ENCODE results near the gene RBMS2.
"Not testable (repeated sequence)": the region's sequence is repeated elsewhere in the genome, so short reads cannot be mapped to it uniquely, and the experiment has no call there.

Gene RBMS2

DNA sequence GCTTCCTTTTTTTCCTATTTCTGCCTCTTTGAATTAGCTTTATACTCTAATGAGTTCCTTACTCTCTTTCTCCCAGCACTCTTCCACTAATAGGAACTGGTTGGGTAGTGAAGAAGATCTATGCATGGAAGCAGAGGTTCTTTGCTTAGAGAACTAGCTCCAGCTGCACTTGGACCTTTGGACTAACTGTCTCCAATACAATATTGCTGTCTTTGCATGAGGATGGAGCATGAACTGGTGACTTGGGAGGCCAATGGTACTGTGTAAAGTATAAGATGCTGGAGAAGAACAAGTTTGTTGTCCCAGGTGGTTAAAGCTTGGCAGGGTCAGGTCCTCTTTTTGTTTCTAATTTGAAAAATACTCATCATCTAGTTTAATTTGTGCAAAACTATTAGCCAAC, 31.3 kb upstream of the RBMS2 start:
- no peak for DNase-seq (ENCODE audit: low read depth)
- no peak for TF ChIP-seq MYC (IDR thresholded peaks at IDR 0.05; ENCODE audit: low read depth, low read length)
- TF ChIP-seq, protein P1, sequence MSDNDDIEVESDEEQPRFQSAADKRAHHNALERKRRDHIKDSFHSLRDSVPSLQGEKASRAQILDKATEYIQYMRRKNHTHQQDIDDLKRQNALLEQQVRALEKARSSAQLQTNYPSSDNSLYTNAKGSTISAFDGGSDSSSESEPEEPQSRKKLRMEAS (IDR thresholded peaks at IDR 0.05; ENCODE audit: low read depth, low read length), result no peak
- TF ChIP-seq, protein P2, sequence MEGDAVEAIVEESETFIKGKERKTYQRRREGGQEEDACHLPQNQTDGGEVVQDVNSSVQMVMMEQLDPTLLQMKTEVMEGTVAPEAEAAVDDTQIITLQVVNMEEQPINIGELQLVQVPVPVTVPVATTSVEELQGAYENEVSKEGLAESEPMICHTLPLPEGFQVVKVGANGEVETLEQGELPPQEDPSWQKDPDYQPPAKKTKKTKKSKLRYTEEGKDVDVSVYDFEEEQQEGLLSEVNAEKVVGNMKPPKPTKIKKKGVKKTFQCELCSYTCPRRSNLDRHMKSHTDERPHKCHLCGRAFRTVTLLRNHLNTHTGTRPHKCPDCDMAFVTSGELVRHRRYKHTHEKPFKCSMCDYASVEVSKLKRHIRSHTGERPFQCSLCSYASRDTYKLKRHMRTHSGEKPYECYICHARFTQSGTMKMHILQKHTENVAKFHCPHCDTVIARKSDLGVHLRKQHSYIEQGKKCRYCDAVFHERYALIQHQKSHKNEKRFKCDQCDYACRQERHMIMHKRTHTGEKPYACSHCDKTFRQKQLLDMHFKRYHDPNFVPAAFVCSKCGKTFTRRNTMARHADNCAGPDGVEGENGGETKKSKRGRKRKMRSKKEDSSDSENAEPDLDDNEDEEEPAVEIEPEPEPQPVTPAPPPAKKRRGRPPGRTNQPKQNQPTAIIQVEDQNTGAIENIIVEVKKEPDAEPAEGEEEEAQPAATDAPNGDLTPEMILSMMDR (IDR thresholded peaks at IDR 0.05; ENCODE audit: low read depth, low read length), result no peak
- TF ChIP-seq POLR2A (IDR thresholded peaks at IDR 0.05; ENCODE audit: extremely low read depth, insufficient read length), result no peak
- H3K4me3 ChIP-seq (ENCODE audit: low read depth, low read length), result no peak overlapping the region

DNA sequence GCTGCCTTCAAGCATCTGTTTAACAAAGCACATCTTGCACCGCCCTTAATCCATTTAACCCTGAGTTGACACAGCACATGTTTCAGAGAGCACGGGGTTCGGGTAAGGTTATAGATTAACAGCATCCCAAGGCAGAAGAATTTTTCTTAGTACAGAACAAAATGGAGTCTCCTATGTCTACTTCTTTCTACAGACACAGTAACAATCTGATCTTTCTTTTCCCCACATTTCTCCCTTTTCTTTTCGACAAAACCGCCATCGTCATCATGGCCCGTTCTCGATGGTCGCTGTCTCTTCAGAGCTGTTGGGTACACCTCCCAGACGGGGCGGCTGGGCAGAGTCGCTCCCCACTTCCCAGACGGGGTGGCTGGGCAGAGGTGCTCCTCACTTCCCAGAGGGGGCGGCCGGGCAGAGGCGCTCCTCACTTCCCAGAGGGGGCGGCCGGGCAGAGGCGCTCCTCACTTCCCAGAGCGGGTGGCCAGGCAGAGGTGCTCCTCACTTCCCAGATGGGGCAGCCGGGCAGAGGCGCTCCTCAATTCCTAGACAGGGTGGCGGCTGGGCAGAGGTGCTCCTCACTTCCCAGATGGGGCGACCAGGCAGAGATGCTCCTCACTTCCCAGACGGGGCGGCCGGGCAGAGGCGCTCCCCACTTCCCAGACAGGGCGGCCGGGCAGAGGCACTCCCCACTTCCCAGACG, 28.1 kb upstream of the RBMS2 start:
- H3K4me3 ChIP-seq (ENCODE audit: low read depth, low read length); DNase-seq (ENCODE audit: low read depth): not testable (repeated sequence)

DNA sequence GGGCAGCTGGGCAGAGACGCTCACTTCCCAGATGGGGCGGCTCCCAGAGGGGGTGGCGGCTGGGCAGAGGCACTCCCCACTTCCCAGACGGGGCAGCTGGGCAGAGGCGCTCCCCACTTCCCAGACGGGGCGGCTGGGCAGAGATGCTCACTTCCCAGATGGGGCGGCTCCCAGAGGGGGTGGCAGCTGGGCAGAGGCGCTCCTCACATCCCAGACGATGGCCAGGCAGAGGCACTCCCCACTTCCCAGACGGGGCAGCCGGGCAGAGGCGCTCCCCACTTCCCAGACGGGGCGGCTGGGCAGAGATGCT, 27.6 kb upstream of the RBMS2 start:
- not testable (repeated sequence) for H3K4me3 ChIP-seq (ENCODE audit: low read depth, low read length); DNase-seq (ENCODE audit: low read depth)

DNA sequence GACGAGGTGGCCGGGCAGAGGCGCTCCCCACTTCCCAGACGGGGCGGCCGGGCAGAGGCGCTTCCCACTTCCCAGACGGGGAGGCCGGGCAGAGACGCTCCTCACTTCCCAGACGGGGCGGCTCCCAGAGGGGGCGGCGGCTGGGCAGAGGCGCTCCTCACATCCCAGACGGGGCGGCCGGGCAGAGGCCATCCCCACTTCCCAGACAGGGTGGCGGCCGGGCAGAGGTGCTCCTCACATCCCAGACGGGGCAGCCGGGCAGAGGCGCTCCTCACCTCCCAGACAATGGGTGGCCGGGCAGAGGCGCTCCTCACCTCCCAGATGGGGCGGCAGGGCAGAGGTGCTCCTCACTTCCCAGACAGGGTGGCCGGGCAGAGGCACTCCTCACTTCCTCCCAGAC, 27.1 kb upstream of the RBMS2 start:
- not testable (repeated sequence) for DNase-seq (ENCODE audit: low read depth); H3K4me3 ChIP-seq (ENCODE audit: low read depth, low read length)

DNA sequence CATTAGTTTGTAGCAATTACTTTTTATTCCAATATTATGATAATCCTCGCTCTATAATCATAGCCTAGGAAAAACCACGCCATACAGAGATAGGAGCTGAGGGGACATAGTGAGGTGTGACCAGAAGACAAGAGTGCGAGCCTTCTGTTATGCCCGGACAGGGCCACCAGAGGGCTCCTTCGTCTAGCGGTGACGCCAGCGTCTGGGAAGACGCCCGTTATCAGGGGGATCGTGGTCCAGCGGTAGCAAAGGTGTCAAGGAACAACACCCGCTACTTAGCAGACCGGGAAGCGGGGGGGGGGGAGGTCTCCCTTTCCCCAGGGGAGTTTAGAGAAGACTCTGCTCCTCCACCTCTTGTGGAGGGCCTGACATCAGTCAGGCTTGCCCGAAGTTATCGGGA, 24.9 kb upstream of the RBMS2 start:
- DNase-seq (ENCODE audit: low read depth), result peak; percentile 50
- TF ChIP-seq, protein P2 (IDR thresholded peaks at IDR 0.05; ENCODE audit: low read depth, low read length), result peak; percentile 38
- not testable (repeated sequence) for H3K4me3 ChIP-seq (ENCODE audit: low read depth, low read length)

DNA sequence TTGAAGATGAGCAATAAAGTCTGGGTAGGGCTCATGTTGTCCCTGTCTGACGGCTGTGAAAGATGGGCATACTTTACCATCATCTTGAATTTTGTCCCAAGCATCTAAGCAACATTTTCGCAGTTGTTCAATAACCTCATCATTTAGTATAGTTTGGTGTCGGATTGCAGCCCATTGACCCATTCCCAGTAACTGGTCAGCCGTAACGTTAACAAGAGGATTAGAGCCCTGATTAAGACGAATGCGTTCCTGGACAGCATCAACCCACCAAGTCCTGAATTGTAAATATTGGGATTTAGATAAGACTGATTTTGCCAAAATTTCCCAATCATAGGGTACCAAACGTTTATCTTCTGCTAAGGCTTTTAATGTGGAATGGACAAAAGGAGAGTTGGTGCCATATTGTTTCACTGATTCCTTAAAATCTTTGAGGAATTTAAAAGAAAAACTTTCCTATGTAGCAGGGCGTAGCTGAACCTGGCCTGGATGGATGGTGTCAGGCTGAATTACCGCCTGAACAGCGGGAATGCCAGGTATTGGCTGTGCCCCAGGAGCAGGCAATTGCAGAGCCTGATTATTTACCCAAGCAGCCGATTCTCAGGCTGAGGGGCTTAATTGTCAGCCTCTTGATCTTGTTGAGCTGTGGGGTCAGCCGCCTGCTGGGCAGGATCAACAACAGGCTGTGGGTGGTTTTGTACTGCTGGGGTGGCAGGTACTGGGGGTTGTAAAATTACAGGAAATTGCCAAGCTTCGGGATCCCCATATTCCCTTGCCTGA, 23.3 kb upstream of the RBMS2 start:
- DNase-seq (ENCODE audit: low read depth), result not testable (repeated sequence)

DNA sequence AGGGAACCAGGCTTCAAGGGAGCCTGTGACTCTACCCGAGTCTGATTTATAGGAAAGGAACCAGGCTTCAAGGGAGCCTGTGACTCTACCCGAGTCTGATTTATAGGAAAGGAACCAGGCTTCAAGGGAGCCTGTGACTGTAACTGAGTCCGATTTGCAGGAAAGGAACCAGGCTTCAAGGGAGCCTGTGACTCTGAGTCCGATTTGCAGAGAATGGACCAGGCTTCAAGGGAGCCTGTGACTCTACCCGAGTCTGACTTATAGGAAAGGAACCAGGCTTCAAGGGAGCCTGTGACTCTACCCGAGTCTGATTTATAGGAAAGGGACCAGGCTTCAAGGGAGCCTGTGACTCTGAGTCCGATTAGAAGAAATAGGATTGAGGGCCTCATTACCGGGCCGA, 22.2 kb upstream of the RBMS2 start:
- not testable (repeated sequence) for DNase-seq (ENCODE audit: low read depth); H3K4me3 ChIP-seq (ENCODE audit: low read depth, low read length)

More for the DNA sequence above, 23.3 kb upstream of the RBMS2 start:
- not testable (repeated sequence) for H3K4me3 ChIP-seq (ENCODE audit: low read depth, low read length)

DNA sequence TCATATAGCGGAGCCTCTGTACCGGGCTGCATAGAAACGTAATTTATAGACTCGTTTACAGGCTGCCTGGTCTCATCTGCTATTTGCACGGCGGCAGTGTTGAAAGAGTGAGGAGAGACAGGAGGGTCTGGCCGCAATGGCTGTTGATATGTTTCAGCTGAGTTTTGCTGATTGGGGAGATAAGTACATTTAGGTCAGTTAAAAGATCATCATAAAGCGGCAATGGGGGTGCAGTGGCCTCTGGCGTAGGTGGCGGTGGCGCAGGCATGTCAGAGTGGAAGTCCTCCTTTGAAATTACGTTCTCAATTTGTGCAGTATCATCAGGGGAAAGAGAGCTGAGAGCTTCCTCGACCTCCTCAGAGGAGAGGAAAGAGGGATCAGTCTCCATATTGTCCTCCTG, 21.7 kb upstream of the RBMS2 start:
- H3K4me3 ChIP-seq (ENCODE audit: low read depth, low read length); DNase-seq (ENCODE audit: low read depth): not testable (repeated sequence)

DNA sequence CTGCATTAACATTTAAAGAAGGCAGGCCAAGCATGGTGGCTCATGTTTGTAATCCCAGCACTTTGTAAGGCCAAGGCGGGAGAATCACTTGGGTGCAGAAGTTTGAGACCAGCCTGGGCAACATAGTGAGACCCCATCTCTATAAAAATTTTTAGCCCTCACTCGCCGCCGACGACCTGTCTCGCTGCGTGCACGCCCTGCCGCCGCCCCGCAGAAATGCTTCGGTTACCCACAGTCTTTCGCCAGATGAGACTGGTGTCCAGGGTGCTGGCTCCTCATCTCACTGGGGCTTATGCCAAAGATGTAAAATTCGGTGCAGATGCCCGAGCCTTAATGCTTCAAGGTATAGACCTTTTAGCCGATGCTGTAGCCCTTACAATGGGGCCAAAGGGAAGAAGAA, 10.8 kb upstream of the RBMS2 start:
- TF ChIP-seq, protein P2 (IDR thresholded peaks at IDR 0.05; ENCODE audit: low read depth, low read length), result no peak
- TF ChIP-seq MYC (IDR thresholded peaks at IDR 0.05; ENCODE audit: low read depth, low read length) (no peak), POLR2A (IDR thresholded peaks at IDR 0.05; ENCODE audit: extremely low read depth, insufficient read length) (no peak)
- TF ChIP-seq, protein P1 (IDR thresholded peaks at IDR 0.05; ENCODE audit: low read depth, low read length), result no peak
- no peak for DNase-seq (ENCODE audit: low read depth)
- H3K4me3 ChIP-seq (ENCODE audit: low read depth, low read length), result no peak overlapping the region

DNA sequence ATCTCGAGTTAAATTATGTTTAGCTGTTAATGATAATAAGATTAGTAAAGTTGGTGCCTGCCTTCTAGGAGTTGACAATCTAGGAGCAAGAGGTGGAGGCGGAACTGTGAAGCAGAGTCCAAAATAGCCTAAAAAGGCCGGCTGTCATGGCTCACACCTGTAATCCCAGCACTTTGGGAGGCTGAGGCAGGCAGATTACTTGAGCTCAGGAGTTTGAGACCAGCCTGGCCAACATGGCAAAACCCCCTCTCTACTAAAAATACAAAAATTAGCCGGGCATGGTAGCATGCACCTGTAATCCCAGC, 7.7 kb upstream of the RBMS2 start:
- not testable (repeated sequence) for H3K4me3 ChIP-seq (ENCODE audit: low read depth, low read length); DNase-seq (ENCODE audit: low read depth)
